Thymus (tissue), 11 donors: Measurements from ENCODE around the gene PIEZO2. TPM values are rescaled to one million over a fixed set of nuclear protein-coding genes. Genes with fewer than 3 reads are reported as not detected.

Experiments
- DNase-seq, 9 donors: peaks; one replicate each; pipeline ENCODE4 v3.0.0-alpha.2; 2013; ENCODE audit warnings: low spot score in 9 of 9, low read depth in 6 of 9, missing footprints in 1 of 9
- H3K27ac ChIP-seq, 2 donors: one replicate each; pipeline ENCODE4 v1.5.1; 2013; ENCODE audit warnings: control low read depth in 1 of 2, low read depth in 1 of 2, low read length in 1 of 2, mild to moderate bottlenecking in 1 of 2, moderate library complexity in 1 of 2
- H3K27me3 ChIP-seq, 2 donors: one replicate each; pipeline ENCODE4 v1.5.1; 2013; ENCODE audit warnings: low read length in 1 of 2; ENCODE audit not compliant: control insufficient read depth in 2 of 2, insufficient read depth in 1 of 2
- H3K36me3 ChIP-seq, 2 donors: one replicate each; pipeline ENCODE4 v1.5.1; 2013; ENCODE audit warnings: low read length in 1 of 2, mild to moderate bottlenecking in 1 of 2, moderate library complexity in 1 of 2; ENCODE audit not compliant: control insufficient read depth in 2 of 2, insufficient read depth in 2 of 2
- H3K4me1 ChIP-seq, 2 donors: one replicate each; pipeline ENCODE4 v1.5.1; 2013; ENCODE audit warnings: low read length in 2 of 2; ENCODE audit not compliant: control insufficient read depth in 2 of 2, insufficient read depth in 2 of 2
- H3K4me3 ChIP-seq, 2 donors: one replicate each; pipeline ENCODE4 v1.5.1; 2013; ENCODE audit warnings: low read length in 2 of 2, control low read depth in 1 of 2, mild to moderate bottlenecking in 1 of 2
- H3K9me3 ChIP-seq, 2 donors: one replicate each; pipeline ENCODE4 v1.5.1; 2013; ENCODE audit warnings: low read length in 1 of 2, mild to moderate bottlenecking in 1 of 2; ENCODE audit not compliant: control insufficient read depth in 2 of 2, insufficient read depth in 1 of 2
- WGBS: extraction: QIAGEN DNeasy Blood & Tissue Kit; methylation state at CpG from one replicate; pipeline ENCODE4 v1.1.7; 2013; 5-methylcytosine and 5-hydroxymethylcytosine counted together
- polyA plus RNA-seq: library from polyadenylated mRNA; stranded (reverse); fragments of 200-250 nt; gene quantifications from one replicate; pipeline ENCODE4 v1.2.3, GENCODE V29; 2013
- total RNA-seq: library from RNA; stranded (reverse); fragments of 120-200 nt; gene quantifications from one replicate; pipeline ENCODE4 v1.2.4, GENCODE V29; 2013
- donor health status: healthy.

PIEZO2 gene
- total and polyA plus RNA-seq, 2 donors: 1.5 to 3.2 TPM

- no peak for DNase-seq
- H3K27ac ChIP-seq: no peak overlapping the region
Measured at GRCh38 chr18:10860928-10861327, 288.4 kb downstream of the PIEZO2 start.

GRCh38 chr18:10860382-10860781 is 289.0 kb downstream of the PIEZO2 start:
- Histone ChIP-seq H3K9me3 (peaks cover 0 to 1% of the 10 kb centered on the region in 2 donors), H3K4me1 (no peaks in the 10 kb centered on the region), H3K36me3 (no peaks in the 10 kb centered on the region), H3K4me3 (no peak overlapping the region), H3K27me3 (no peaks in the 10 kb centered on the region), H3K27ac (no peak overlapping the region)
- no peak for DNase-seq
- 97% methylated on average over 4 of the region's 4 CpGs for WGBS

More at GRCh38 chr18:10860928-10861327, 288.4 kb downstream of the PIEZO2 start:
- no peaks in the 10 kb centered on the region for H3K4me1 ChIP-seq
- no peaks in the 10 kb centered on the region for H3K36me3 ChIP-seq
- WGBS: 95% methylated on average over 6 of the region's 6 CpGs
- no peak overlapping the region for H3K4me3 ChIP-seq
- peaks cover 0 to 1% of the 10 kb centered on the region in 2 donors for H3K9me3 ChIP-seq
- no peaks in the 10 kb centered on the region for H3K27me3 ChIP-seq

- no peak overlapping the region for H3K4me3 ChIP-seq
- no peaks in the 10 kb centered on the region for H3K4me1 ChIP-seq
- 98% methylated on average over 4 of the region's 4 CpGs for WGBS
- H3K36me3 ChIP-seq: no peaks in the 10 kb centered on the region
- H3K9me3 ChIP-seq: no peaks in the 10 kb centered on the region
- no peak overlapping the region for H3K27ac ChIP-seq
- no peaks in the 10 kb centered on the region for H3K27me3 ChIP-seq
- no peak for DNase-seq
Measured at GRCh38 chr18:10858477-10858876, 290.9 kb downstream of the PIEZO2 start.

- no peak for DNase-seq
- no peak overlapping the region for H3K27ac ChIP-seq
- WGBS: 97% methylated on average over 5 of the region's 5 CpGs
- H3K27me3 ChIP-seq: no peaks in the 10 kb centered on the region
- H3K36me3 ChIP-seq: no peaks in the 10 kb centered on the region
- no peaks in the 10 kb centered on the region for H3K4me1 ChIP-seq
- H3K9me3 ChIP-seq: no peaks in the 10 kb centered on the region
- no peak overlapping the region for H3K4me3 ChIP-seq
Measured at GRCh38 chr18:10856132-10856531, 293.2 kb downstream of the PIEZO2 start.

GRCh38 chr18:10852385-10853303 is 296.7 kb downstream of the PIEZO2 start:
- H3K4me3 ChIP-seq: no peak overlapping the region
- H3K27ac ChIP-seq: no peak overlapping the region
- H3K9me3 ChIP-seq: no peaks in the 10 kb centered on the region
- no peak for DNase-seq
- WGBS: 80% methylated on average over 11 of the region's 11 CpGs
- no peaks in the 10 kb centered on the region for H3K36me3 ChIP-seq
- no peaks in the 10 kb centered on the region for H3K27me3 ChIP-seq
- no peaks in the 10 kb centered on the region for H3K4me1 ChIP-seq

- peak; percentile 23 to 81 (median 52) for DNase-seq
- Histone ChIP-seq H3K9me3 (no peaks in the 10 kb centered on the region), H3K27ac (no peak overlapping the region), H3K27me3 (no peaks in the 10 kb centered on the region), H3K36me3 (no peaks in the 10 kb centered on the region), H3K4me3 (no peak overlapping the region), H3K4me1 (no peaks in the 10 kb centered on the region)
- WGBS: under 1% methylated on average over 3 of the region's 3 CpGs
Measured at GRCh38 chr18:10851824-10852319, 297.5 kb downstream of the PIEZO2 start.

- Histone ChIP-seq H3K27ac (no peak overlapping the region), H3K36me3 (no peaks in the 10 kb centered on the region), H3K9me3 (no peaks in the 10 kb centered on the region), H3K4me1 (no peaks in the 10 kb centered on the region), H3K27me3 (no peaks in the 10 kb centered on the region), H3K4me3 (no peak overlapping the region)
- WGBS: 35% methylated on average over 1 of the region's 1 CpG
- DNase-seq: no peak
Measured at GRCh38 chr18:10850840-10851239, 298.5 kb downstream of the PIEZO2 start.

GRCh38 chr18:10850216-10850615 is 299.2 kb downstream of the PIEZO2 start:
- Histone ChIP-seq H3K4me3 (no peak overlapping the region), H3K9me3 (no peaks in the 10 kb centered on the region), H3K36me3 (no peaks in the 10 kb centered on the region), H3K4me1 (no peaks in the 10 kb centered on the region), H3K27ac (no peak overlapping the region), H3K27me3 (no peaks in the 10 kb centered on the region)
- WGBS: 76% methylated on average over 7 of the region's 7 CpGs
- peak in 2 of 9 donors; percentile 9 to 34 for DNase-seq

- Histone ChIP-seq H3K4me1 (no peaks in the 10 kb centered on the region), H3K4me3 (no peak overlapping the region), H3K27ac (no peak overlapping the region), H3K9me3 (no peaks in the 10 kb centered on the region), H3K36me3 (no peaks in the 10 kb centered on the region), H3K27me3 (no peaks in the 10 kb centered on the region)
- no peak for DNase-seq
- WGBS: 98% methylated on average over 6 of the region's 6 CpGs
Measured at GRCh38 chr18:10847907-10848306, 301.5 kb downstream of the PIEZO2 start.
